Prostate gland (tissue), 2 donors: ENCODE measurements around the gene HNRNPDL. TPM values are rescaled to one million over a fixed set of nuclear protein-coding genes. Genes with fewer than 3 reads are reported as not detected.

Source experiments
- DNase-seq: peaks from one replicate; pipeline ENCODE4 v3.0.0-alpha.2; 2019; ENCODE audit warnings: low spot score
- H3K27ac ChIP-seq, 2 donors: fragments of 200-600 bp; sonication (generic); 2 replicates each; pipeline ENCODE4 v1.5.1; 2017 to 2019
- H3K27me3 ChIP-seq: fragments of 200-600 bp; sonication (generic); replicated peaks from 2 replicates; pipeline ENCODE4 v1.5.1; 2019; ENCODE audit not compliant: insufficient read depth
- H3K36me3 ChIP-seq, 2 donors: fragments of 200-600 bp; sonication (generic); 1 replicate in 1 of 2; 2 replicates in 1 of 2; pipeline versions ENCODE4 v1.5.1 to v1.8.1; 2017 to 2019
- H3K4me1 ChIP-seq: fragments of 200-600 bp; sonication (generic); replicated peaks from 2 replicates; pipeline ENCODE4 v1.5.1; 2019
- H3K4me3 ChIP-seq, 2 donors: fragments of 200-600 bp; sonication (generic); 2 replicates each; pipeline ENCODE4 v1.5.1; 2017 to 2019
- H3K9me3 ChIP-seq: fragments of 200-600 bp; sonication (generic); 2 replicates; pipeline ENCODE4 v1.5.1; 2017
- POLR2A ChIP-seq: fragments of 450-650 bp; IDR thresholded peaks from one replicate; pipeline ENCODE4 v1.6.1; 2016; ENCODE audit warnings: antibody characterized with exemption, mild to moderate bottlenecking
- POLR2AphosphoS5 ChIP-seq: sonication (generic); formaldehyde crosslinking; IDR thresholded peaks from one replicate; pipeline ENCODE4 v1.6.1; 2017; ENCODE audit warnings: antibody characterized with exemption
- WGBS: methylation state at CpG from one replicate; pipeline ENCODE4 v1.1.5; 2018; 5-methylcytosine and 5-hydroxymethylcytosine counted together
- intact Hi-C: fragments of 100-400 bp; cut with DNase I; formaldehyde crosslinking; loops from one replicate; pipeline ENCODE4 v1.14.2; 2022
- total RNA-seq, 2 donors: library from RNA; depleted of rRNA; stranded (reverse); fragments of >200 nt; gene quantifications; one replicate each; pipeline ENCODE4 v1.1.0, GENCODE V29; 2016
- TF ChIP-seq, protein P1 (sequence below), 4 experiments: fragments of 200-600 bp in 2 of 4; fragments of 450-650 bp in 2 of 4; sonication (generic) in 2 of 4; IDR thresholded peaks; 1 replicate in 3 of 4; 2 replicates in 1 of 4; pipeline ENCODE4 v1.5.1; 2016 to 2019; ENCODE audit warnings: antibody characterized with exemption in 4 of 4, mild to moderate bottlenecking in 2 of 4, moderate library complexity in 2 of 4

HNRNPDL gene
- total RNA-seq, 2 donors from 2014 or later, result 158 to 177 TPM

DNA sequence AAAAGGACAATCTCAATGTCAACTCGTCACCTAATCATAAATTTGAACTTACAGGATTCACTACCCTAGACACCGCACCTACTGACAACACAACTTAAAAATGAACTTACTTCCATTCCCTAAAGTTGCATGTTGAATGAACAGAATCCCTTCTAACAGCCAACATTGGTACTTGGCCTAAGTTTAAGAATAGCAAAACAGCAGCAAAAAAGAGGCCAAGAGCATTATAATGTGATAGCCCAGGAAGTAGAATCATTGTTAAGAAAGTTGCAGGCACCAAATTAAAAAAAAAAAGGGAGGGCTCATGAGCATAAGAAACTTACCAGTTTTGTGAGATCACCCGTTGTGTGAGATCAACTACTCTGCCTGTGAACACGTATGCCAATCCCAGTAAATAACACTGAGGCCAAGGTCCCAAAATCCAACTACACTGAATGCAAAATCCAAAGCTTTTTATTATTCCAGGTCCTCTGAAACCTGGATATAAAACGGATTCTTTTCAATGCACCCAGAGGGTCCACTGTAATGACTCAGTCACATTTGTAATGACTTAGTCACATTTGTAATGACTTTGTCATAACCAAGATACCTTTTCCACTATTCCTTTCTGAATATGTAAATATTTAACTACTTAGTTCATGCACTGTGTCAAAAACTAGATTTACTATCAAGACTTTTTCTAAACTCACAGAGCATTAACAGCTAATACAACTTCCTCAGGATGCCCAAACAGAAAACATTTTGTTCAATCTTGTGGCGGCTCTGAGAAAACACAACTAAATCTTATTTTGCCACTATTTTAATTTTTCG lies 6.8 kb downstream of the HNRNPDL start:
- no peak overlapping the region for H3K27ac ChIP-seq
- intact Hi-C loops, result no loop called here
- TF ChIP-seq POLR2AphosphoS5, result no peak
- no peak for TF ChIP-seq POLR2A
- TF ChIP-seq, protein P1, sequence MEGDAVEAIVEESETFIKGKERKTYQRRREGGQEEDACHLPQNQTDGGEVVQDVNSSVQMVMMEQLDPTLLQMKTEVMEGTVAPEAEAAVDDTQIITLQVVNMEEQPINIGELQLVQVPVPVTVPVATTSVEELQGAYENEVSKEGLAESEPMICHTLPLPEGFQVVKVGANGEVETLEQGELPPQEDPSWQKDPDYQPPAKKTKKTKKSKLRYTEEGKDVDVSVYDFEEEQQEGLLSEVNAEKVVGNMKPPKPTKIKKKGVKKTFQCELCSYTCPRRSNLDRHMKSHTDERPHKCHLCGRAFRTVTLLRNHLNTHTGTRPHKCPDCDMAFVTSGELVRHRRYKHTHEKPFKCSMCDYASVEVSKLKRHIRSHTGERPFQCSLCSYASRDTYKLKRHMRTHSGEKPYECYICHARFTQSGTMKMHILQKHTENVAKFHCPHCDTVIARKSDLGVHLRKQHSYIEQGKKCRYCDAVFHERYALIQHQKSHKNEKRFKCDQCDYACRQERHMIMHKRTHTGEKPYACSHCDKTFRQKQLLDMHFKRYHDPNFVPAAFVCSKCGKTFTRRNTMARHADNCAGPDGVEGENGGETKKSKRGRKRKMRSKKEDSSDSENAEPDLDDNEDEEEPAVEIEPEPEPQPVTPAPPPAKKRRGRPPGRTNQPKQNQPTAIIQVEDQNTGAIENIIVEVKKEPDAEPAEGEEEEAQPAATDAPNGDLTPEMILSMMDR (IDR thresholded peaks at IDR 0.05), result no peak
- no peaks in the 10 kb centered on the region for H3K27me3 ChIP-seq
- no peak for DNase-seq
- 81% methylated on average over 7 of the region's 7 CpGs for WGBS
- no peaks in the 10 kb centered on the region for H3K36me3 ChIP-seq
- no peak overlapping the region for H3K4me3 ChIP-seq
- peaks cover 3% of the 10 kb centered on the region for H3K4me1 ChIP-seq
- no peaks in the 10 kb centered on the region for H3K9me3 ChIP-seq

GRCh38 chr4:82422616-82423015 lies 7.6 kb downstream of the HNRNPDL start:
- Histone ChIP-seq H3K27ac (no peak overlapping the region), H3K9me3 (no peaks in the 10 kb centered on the region), H3K27me3 (no peaks in the 10 kb centered on the region), H3K4me1 (peaks cover 3% of the 10 kb centered on the region), H3K36me3 (no peaks in the 10 kb centered on the region), H3K4me3 (no peak overlapping the region)
- intact Hi-C loops, result no loop called here
- no peak for DNase-seq
- WGBS, result 82% methylated on average over 5 of the region's 5 CpGs
- TF ChIP-seq, protein P1 (IDR thresholded peaks at IDR 0.05), result no peak
- TF ChIP-seq POLR2AphosphoS5 (no peak), POLR2A (no peak)

- Histone ChIP-seq H3K27me3 (no peaks in the 10 kb centered on the region), H3K4me1 (no peaks in the 10 kb centered on the region), H3K36me3 (no peaks in the 10 kb centered on the region), H3K27ac (no peak overlapping the region), H3K4me3 (no peak overlapping the region), H3K9me3 (no peaks in the 10 kb centered on the region)
- WGBS, result 86% methylated on average over 13 of the region's 13 CpGs
- DNase-seq, result no peak
- TF ChIP-seq, protein P1 (IDR thresholded peaks at IDR 0.05), result no peak
- TF ChIP-seq POLR2A, result no peak
- TF ChIP-seq POLR2AphosphoS5, result no peak
- intact Hi-C loops, result no loop called here
Observed at GRCh38 chr4:82421796-82422560, 8.3 kb downstream of the HNRNPDL start.

DNA sequence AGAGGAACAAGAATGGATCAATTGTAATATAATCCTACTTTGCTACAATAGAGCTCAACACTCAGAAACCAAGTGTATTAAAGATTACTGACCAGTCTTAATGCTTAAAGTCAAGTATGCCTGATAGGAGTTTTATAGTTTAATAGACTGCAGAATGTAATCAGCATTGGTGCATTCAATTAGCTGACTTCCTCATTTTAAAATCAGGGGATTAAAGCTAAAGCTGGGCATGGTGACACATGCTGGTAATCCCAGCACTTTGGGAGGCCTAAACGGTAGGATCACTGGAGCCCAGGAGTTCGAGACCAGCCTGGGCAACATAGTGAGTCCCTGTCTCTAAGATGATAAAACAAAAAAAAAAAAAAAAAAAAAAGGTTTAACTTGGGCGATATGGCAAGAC lies 10.8 kb downstream of the HNRNPDL start:
- intact Hi-C loops, result no loop called here
- Histone ChIP-seq H3K27ac (no peak overlapping the region), H3K4me3 (no peak overlapping the region), H3K4me1 (no peaks in the 10 kb centered on the region), H3K27me3 (no peaks in the 10 kb centered on the region), H3K9me3 (no peaks in the 10 kb centered on the region), H3K36me3 (no peaks in the 10 kb centered on the region)
- WGBS, result 95% methylated on average over 3 of the region's 3 CpGs
- DNase-seq, result no peak
- TF ChIP-seq POLR2AphosphoS5, result no peak
- TF ChIP-seq, protein P1 (IDR thresholded peaks at IDR 0.05), result no peak
- no peak for TF ChIP-seq POLR2A
